Smooth muscle cell of the umbilical artery (primary cell): Measurements from ENCODE around the gene CHTF18. TPM values are rescaled to one million over a fixed set of nuclear protein-coding genes. Genes with fewer than 3 reads are reported as not detected.

Source experiments
- total RNA-seq: library from RNA; depleted of rRNA; stranded (reverse); fragments of >200 nt; gene quantifications from 2 replicates; pipeline ENCODE4 v1.2.3, GENCODE V29; 2014

Gene CHTF18
- 5.3 and 15.8 TPM in 2 replicates for total RNA-seq

DNA sequence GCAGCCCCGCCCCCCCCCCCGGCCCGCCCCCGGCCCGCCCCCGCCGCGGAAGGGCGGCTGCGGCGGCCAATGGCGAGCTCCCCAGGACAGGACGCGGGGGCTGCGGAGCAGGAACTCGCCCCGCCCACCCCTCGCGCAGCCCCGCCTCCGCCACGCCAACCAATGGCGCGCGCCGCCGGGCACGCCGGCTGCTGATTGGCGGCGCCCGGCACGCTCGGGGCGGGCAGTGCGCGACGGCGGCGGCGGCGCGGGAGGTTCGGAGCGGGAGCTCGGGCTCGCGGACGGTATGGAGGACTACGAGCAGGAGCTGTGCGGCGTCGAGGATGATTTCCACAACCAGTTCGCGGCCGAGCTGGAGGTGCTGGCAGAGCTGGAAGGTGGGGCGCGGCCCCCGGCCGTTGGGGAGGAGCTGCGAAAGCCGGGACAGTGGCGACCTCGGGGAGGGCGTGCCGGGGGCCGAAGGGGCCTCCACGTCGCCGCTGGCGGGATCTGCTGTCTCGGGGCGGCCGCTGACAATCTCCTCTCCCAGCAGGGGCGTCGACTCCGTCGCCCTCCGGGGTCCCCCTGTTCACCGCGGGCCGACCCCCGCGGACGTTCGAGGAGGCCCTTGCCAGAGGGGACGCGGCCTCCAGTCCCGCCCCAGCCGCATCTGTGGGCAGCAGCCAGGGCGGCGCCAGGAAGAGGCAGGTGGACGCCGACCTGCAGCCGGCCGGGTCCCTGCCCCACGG is at the start of gene CHTF18:
Gene CHTF18 (plus strand): TSS at position 222 of the 728 bp plus-strand sequence. CDS start 65 bp downstream, at position 287.

GRCh38 chr16:740764-741505 is 47.5 kb upstream of the CHTF18 start, which contains the start of gene CIAO3:
TSS of gene CIAO3 (minus strand) at chr16:740997. CDS start at chr16:740985, 12 bp downstream.

GRCh38 chr16:760545-761343 is 27.7 kb upstream of the CHTF18 start, which contains the start of gene MSLN:
TSS of gene MSLN (plus strand) at chr16:760734. CDS start at chr16:762681, 1,947 bp downstream.

GRCh38 chr16:787978-788398 is 432 bp upstream of the CHTF18 start, which contains the start of gene RPUSD1:
TSS of gene RPUSD1 (minus strand) at chr16:788381. CDS start at chr16:787737, 644 bp downstream.

GRCh38 chr16:799948-800833 is 11.8 kb downstream of the CHTF18 start, which contains the start of gene GNG13:
TSS of gene GNG13 (minus strand) at chr16:800734. CDS start at chr16:799077, 1,657 bp downstream.

Other genes starting within 250 kb of the CHTF18 start
- not detected in 2 replicates for gene PRR35, start 228.2 kb upstream of the CHTF18 start, total RNA-seq
- 0.97 and 1.5 TPM in 2 replicates for gene NHLRC4, start 221.6 kb upstream of the CHTF18 start, total RNA-seq
- 25.8 and 26.2 TPM in 2 replicates for gene PIGQ, start 218.7 kb upstream of the CHTF18 start, total RNA-seq
- 11.3 and 15.8 TPM in 2 replicates for gene RAB40C, start 198.6 kb upstream of the CHTF18 start, total RNA-seq
- gene WFIKKN1, start 157.6 kb upstream of the CHTF18 start, total RNA-seq: under 0.01 and 0.46 TPM in 2 replicates
- 69.5 and 83.7 TPM in 2 replicates for gene METTL26, start 152.3 kb upstream of the CHTF18 start, total RNA-seq
- gene MCRIP2, start 146.8 kb upstream of the CHTF18 start, total RNA-seq: 10.3 and 22.3 TPM in 2 replicates
- 11.0 and 19.6 TPM in 2 replicates for gene WDR90, start 139.3 kb upstream of the CHTF18 start, total RNA-seq
- 32.7 and 66.1 TPM in 2 replicates for gene RHOT2, start 120.5 kb upstream of the CHTF18 start, total RNA-seq
- gene RHBDL1, start 112.9 kb upstream of the CHTF18 start, total RNA-seq: 4.6 and 6.5 TPM in 2 replicates
- 95.6 and 120 TPM in 2 replicates for gene STUB1, start 108.2 kb upstream of the CHTF18 start, total RNA-seq
- 35.6 and 39.6 TPM in 2 replicates for gene JMJD8, start 104.3 kb upstream of the CHTF18 start, total RNA-seq
- 5.3 and 7.9 TPM in 2 replicates for gene WDR24, start 98.2 kb upstream of the CHTF18 start, total RNA-seq
- gene FBXL16, start 82.8 kb upstream of the CHTF18 start, total RNA-seq: 0.28 and 0.59 TPM in 2 replicates
- gene METRN, start 73.5 kb upstream of the CHTF18 start, total RNA-seq: 75.4 and 85.8 TPM in 2 replicates
- gene ANTKMT, start 67.5 kb upstream of the CHTF18 start, total RNA-seq: 19.4 and 39.8 TPM in 2 replicates
- 2.1 and 4.9 TPM in 2 replicates for gene CCDC78, start 62.2 kb upstream of the CHTF18 start, total RNA-seq
- gene HAGHL, start 61.5 kb upstream of the CHTF18 start, total RNA-seq: 18.7 and 19.6 TPM in 2 replicates
- 21.5 and 28.8 TPM in 2 replicates for gene CIAO3, start 47.6 kb upstream of the CHTF18 start, total RNA-seq
- not detected in 2 replicates for gene MSLN, start 27.9 kb upstream of the CHTF18 start, total RNA-seq
- gene RPUSD1, start 239 bp upstream of the CHTF18 start, total RNA-seq: 19.3 and 31.1 TPM in 2 replicates
- not detected in 2 replicates for gene GNG13, start 12.1 kb downstream of the CHTF18 start, total RNA-seq
- 25.3 and 26.1 TPM in 2 replicates for gene LMF1, start 182.4 kb downstream of the CHTF18 start, total RNA-seq
- gene SOX8, start 193.2 kb downstream of the CHTF18 start, total RNA-seq: under 0.01 and 0.14 TPM in 2 replicates